ENCODE data around the gene NUSAP1. TPM values are rescaled to one million over a fixed set of nuclear protein-coding genes. Genes with fewer than 3 reads are reported as not detected.
"Not testable (repeated sequence)": the region's sequence is repeated elsewhere in the genome, so short reads cannot be mapped to it uniquely, and the experiment has no call there.

Gene NUSAP1, protein sequence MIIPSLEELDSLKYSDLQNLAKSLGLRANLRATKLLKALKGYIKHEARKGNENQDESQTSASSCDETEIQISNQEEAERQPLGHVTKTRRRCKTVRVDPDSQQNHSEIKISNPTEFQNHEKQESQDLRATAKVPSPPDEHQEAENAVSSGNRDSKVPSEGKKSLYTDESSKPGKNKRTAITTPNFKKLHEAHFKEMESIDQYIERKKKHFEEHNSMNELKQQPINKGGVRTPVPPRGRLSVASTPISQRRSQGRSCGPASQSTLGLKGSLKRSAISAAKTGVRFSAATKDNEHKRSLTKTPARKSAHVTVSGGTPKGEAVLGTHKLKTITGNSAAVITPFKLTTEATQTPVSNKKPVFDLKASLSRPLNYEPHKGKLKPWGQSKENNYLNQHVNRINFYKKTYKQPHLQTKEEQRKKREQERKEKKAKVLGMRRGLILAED
- 148 TPM for polyA plus RNA-seq (ENCODE audit: insufficient read length)
- long read RNA-seq, donor 1, transcript NUSAP1-202 (11 exons, 2,274 nt): major isoform, 9 of 53 reads
- long read RNA-seq, donor 1, transcript NUSAP1-201 (11 exons, 2,409 nt): minor isoform, 5 of 53 reads
- long read RNA-seq, donor 1, transcript NUSAP1-209 (3 exons, 529 nt): minor isoform, 6 of 53 reads
- long read RNA-seq, donor 1, partial matches to known transcripts: 28 of 53 reads
- long read RNA-seq, donor 1, other reads (novel, unspliced or antisense): 0 of 53 reads
- long read RNA-seq, donor 2, transcript NUSAP1-208 (11 exons, 1,629 nt): major isoform, 5 of 110 reads
- long read RNA-seq, donor 2, transcript NUSAP1-201 (11 exons, 2,409 nt): major isoform, 5 of 110 reads
- long read RNA-seq, donor 2, transcript NUSAP1-202 (11 exons, 2,274 nt): major isoform, 5 of 110 reads
- long read RNA-seq, donor 2, partial matches to known transcripts: 92 of 110 reads
- long read RNA-seq, donor 2, other reads (novel, unspliced or antisense): 0 of 110 reads
- long read RNA-seq, donor 3, transcript NUSAP1-208 (11 exons, 1,629 nt): major isoform, 5 of 23 reads
- long read RNA-seq, donor 3, partial matches to known transcripts: 11 of 23 reads
- long read RNA-seq, donor 3, other reads (novel, unspliced or antisense): 0 of 23 reads
- long read RNA-seq, donor 4, partial matches to known transcripts: 0 of 3 reads
- long read RNA-seq, donor 4, other reads (novel, unspliced or antisense): 0 of 3 reads
- long read RNA-seq, donor 5, transcript NUSAP1-208 (11 exons, 1,629 nt): major isoform, 10 of 60 reads
- long read RNA-seq, donor 5, transcript NUSAP1-202 (11 exons, 2,274 nt): minor isoform, 9 of 60 reads
- long read RNA-seq, donor 5, partial matches to known transcripts: 19 of 60 reads
- long read RNA-seq, donor 5, other reads (novel, unspliced or antisense): 19 of 60 reads
- long read RNA-seq, donor 6, partial matches to known transcripts: 32 of 48 reads
- long read RNA-seq, donor 6, other reads (novel, unspliced or antisense): 0 of 48 reads
- long read RNA-seq, donor 7, transcript NUSAP1-208 (11 exons, 1,629 nt): major isoform, 10 of 54 reads
- long read RNA-seq, donor 7, transcript NUSAP1-202 (11 exons, 2,274 nt): minor isoform, 7 of 54 reads
- long read RNA-seq, donor 7, transcript NUSAP1-209 (3 exons, 529 nt): minor isoform, 8 of 54 reads
- long read RNA-seq, donor 7, partial matches to known transcripts: 21 of 54 reads
- long read RNA-seq, donor 7, other reads (novel, unspliced or antisense): 0 of 54 reads
- long read RNA-seq, donor 8, partial matches to known transcripts: 0 of 5 reads
- long read RNA-seq, donor 8, other reads (novel, unspliced or antisense): 0 of 5 reads

DNA sequence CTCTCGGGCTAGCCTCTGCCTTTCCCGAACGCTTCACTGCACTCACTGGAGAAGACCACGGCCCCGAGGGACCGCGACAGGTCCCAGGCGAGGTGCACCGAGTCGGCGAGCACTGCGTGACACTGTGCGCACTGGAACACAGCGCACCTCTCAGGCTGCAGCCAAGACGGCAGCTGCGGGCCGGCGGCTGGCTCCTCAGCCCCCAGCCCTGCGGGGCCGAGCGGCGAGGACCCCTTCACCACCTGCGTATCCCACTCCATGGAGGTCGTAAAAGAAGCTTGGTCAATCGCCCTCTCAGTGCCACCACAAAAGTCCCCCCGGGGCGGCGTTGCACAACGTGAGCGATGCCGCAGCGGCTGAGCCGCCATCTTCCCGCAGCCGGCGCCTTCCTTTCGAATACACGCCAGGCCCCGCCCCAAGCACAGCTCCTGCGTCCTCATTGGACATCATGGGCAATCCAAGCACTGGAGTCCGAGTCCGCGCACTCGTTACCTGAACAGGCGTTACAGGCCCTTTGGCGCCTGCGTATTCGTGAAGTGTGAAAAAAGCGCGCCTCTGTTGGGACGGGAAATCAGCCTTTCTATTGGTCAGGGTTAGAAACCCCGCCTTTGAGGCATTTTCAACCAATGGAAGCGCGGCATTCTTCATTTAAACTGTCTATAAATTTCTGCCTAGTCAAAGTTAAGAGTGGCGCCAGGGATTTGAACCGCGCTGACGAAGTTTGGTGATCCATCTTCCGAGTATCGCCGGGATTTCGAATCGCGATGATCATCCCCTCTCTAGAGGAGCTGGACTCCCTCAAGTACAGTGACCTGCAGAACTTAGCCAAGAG, at the start of gene NUSAP1, which contains the start of gene OIP5:
Gene NUSAP1 (plus strand): TSS at position 688 of the 832 bp plus-strand sequence. CDS start 77 bp downstream, at position 765.
Gene OIP5 (minus strand): TSS at position 398 of the 832 bp plus-strand sequence. CDS start 30 bp downstream, at position 368.
- peak; percentile 100 for DNase-seq

DNA sequence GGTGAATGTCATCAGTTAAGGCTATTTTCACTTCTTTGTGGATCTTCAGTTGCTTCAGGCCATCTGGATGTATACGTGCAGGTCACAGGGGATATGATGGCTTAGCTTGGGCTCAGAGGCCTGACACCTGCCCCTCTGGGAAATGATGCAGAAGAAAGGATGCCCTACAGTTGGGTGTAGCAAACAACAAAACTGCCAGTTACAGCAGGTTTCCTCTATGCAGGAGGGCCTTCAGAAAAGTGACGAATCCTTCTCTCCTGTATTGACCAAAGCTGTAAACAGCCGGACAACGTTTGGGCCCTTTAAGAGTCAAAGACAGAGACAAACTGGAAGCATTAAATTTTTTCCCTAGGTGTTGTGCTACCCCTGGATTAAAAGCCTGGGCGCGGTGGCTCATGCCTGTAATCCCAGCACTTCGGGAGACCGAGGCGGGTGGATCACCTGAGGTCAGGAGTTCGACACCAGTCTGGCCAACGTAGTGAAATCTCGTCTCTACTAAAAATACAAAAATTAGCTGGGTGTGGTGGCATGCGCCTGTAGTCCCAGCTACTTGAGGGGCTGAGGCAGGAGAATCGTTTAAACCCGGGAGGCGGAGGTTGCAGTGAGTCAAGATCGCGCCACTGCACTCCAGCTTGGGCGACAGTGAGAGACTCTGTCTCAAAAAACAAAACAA, 49.6 kb upstream of the NUSAP1 start:
- DNase-seq: not testable (repeated sequence)

DNA sequence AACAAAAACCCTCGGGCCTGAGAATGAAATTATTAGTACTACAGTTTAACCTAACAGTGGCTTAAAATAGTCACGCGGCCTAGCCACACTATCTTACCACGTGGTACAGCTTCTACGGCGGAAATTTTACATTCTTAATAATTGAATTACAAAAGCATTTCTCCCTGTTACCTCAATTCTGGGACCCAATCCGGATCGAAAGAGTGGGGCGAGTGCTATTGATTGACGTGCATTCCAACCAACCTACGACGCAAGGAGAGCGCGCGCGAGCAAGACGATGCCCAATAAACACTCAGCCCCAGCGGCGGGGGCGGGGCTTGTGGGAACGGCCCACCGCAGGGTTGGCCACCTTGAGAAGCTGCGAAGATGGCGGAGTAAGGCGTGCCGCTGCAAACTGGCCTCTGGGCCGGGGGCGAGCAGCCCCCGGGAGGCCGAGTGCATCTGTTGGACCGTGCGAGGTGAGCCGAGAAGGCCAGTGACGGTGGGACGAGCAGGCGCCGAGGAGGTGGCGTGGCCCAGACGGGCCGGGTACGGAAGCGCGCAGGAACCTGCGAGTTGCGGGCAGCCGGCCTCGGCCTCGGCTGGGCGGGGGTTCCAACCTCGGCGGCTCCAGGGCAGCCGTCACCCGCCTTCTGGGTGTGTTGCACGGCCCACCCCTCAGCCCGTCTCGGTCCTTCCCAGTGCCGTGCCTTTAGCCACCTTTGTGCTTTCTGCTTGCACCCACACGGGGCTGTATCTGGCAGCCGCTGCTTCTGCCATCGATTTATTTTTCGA, 48.8 kb upstream of the NUSAP1 start:
- peak; percentile 99 for DNase-seq

DNA sequence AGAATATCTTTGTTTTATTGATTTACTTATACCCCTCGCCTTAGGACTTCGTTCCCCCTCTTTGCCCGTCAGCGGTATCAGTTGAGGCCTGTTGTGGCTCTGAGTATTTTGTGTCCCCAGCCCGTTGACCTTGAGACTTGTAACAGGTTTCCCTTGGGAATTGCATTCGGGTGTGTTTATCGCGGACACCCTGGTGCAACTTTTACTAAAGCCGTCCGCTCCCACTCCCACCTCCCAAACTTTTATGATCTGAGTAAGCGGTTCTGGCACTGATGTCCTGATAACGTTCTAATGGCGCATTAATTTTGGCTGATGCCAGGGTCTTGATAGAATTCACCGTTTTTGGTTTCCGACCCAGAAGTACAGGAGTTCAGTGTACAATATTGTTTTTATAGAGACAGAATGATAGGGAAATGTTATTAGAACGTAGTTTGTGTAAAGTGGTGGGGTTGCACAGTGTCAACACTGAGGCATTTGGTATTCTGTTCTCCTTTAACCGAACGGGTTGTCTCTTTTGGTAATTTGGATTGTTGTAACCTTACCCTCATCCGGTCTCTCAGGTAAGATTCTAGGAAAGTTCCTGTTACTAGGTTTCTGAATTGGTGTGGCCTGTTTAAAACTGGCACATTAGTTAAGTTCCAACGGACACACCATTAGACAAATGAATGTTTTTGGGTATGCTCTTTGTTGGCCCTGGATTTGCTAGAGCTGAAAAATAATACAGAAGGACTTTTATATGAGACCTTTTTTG, 48.1 kb upstream of the NUSAP1 start:
- peak; percentile 36 for DNase-seq

DNA sequence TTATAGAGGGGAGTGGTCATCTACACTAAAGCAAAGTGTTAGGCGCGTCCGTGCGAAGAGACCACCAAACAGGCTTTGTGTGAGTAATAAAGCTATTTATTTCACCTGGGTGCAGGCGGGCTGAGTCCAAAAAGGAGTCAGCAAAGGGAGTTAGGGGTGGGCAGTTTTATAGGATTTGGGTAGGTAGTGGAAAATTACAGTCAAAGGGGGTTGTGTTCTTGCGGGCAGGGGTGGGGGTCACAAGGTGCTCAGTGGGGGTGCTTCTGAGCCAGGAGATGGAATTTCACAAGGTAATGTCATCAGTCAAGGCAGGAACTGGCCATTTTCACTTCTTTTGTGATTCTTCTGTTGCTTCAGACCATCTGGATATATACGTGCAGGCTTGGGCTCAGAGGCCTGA, 47.4 kb upstream of the NUSAP1 start:
- DNase-seq: no peak

DNA sequence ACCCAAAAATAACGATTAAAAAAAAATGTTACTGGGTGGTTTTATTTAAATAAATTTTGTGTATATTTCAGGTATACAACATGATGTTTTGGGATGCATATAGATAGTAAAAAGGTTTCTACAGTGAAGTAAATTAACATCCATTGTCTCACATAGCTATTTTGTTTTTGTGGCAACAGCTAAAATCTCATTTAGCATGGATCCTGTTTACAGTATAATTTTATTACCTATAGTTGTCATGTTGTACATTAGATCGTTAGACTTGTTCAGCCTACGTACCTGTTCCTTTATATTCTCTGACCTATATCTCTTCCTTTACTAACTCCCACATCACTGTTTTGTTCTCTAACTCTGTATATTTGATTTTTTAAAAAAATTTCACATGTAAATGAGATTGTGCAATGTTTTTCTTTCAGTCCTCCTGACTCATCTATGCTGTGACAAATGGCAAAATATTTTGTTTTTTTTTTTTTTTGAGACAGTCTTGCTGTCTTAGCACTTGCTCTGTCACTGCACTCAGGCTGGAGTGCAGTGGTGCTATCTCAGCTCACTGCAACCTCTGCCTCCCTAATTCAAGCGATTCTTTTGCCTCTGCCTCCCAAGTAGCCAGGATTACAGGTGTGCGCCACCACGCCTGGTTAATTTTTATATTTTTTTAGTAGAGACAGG, 45.9 kb upstream of the NUSAP1 start:
- no peak for DNase-seq

DNA sequence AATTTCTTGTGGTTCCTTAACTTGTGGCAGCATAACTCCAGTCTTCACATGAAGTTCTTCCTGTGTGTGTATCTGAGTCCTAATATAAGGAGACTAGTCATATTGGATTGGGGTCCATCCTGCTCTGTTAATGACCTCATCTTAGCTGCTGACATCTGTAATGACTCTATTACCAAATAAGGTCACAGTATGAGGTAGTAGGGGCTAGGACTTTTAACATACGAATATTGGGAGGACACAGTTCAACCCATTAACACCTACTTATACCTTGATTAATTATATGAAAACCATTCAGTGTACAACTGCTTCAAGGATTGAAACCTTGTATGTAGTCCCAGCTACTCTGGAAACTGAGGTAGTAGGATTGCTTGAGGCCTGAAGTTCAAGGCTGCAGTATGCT, 44.2 kb upstream of the NUSAP1 start:
- DNase-seq: no peak

DNA sequence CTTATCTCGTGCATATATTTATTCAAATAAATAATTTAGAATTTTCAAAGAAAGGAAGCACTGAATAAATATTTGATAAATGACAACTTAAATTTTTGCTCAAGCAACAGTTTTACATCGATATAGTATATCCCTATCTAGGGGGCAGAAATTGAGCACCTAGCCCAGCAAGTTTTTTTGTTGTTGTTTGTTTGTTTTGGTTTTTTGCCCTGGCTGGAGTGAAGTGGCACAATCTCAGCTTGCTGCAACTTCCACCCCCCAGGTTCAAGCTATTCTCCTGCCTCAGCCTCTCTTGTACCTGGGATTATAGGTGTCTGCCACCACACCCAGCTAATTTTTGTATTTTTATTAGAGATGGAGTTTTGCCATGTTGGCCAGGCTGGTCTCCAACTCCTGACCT, 42.7 kb upstream of the NUSAP1 start:
- no peak for DNase-seq

DNA sequence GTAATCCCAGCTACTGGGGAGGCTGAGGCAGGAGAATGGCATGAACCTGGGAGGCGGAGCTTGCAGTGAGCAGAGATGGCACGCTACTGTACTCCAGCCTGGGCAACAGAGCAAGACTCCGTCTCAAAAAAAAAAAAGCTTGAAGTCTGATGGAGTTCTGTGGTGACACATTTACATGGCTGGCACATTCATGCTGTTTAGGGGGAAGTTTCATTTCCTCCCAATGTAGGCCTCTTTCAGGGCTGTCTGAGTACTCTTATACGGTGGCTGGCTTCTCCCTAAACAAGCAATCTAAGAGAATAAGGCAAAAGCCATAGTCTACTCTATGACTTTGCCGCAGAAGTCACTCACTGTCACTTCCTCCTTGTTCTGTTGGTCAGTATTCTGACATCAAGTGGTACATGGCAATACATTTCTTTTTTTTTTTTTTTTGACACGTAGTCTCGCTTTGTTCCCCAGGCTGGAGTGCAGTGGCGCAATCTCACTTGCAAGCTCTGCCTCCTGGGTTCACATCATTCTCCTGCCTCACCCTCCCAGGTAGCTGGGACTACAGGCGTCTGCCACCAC, 41.5 kb upstream of the NUSAP1 start:
- DNase-seq: no peak

DNA sequence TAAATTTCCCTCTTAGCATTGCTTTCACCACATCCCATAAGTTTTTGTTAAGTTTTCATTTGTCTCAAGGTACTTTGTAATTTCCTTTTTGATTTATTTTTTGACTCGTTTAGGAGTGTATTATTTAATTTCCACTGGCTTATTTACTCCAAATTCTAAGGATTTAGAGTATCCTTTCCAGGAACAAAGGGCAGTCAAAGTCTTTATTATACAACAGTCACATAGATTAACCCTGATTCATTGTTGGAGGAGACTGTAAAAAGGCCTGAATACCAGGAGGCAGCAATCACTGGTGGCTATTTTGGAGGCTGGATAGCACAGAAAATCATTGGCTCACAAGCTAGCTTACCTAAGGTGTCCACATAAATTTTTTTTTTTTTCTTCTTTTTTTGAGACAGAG, 40.2 kb upstream of the NUSAP1 start:
- no peak for DNase-seq

DNA sequence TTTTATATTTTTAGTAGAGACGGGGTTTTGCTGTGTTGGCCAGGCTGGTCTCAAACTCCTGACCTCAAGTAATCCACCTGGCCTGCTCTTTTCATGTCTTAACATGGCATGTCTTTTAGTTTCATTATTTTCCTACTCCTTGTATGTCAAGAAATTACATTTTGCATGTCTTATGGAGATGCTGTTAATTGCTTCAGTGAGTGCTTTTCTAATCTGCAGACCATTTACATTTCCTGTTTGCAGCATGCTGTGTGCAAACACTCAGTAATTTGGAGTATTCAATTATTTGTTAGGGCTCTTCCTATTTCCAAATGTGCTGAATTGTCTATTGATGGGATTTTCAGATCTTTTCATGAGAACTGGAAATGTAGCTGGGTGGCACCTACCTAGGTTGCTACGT, 31.5 kb upstream of the NUSAP1 start:
- not testable (repeated sequence) for DNase-seq

DNA sequence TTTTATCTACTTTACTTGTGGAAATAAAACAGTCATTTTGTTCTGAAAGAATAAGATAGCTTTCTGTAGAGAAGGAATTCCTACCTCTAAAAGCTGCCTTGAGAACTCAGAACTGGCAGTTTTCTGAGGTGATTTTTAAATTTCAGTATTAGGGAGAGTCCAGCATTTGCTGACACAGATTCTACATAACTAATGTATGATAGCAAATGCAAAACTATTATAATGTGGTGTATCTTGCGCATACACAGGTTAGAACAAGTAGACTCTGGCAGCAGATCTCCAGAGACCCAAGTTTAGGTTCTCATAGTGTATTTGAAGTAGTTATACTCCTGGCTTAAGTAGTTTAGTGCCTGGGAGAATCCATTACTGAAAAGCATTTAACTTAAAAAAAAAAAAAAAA, 31.1 kb upstream of the NUSAP1 start:
- no peak for DNase-seq

DNA sequence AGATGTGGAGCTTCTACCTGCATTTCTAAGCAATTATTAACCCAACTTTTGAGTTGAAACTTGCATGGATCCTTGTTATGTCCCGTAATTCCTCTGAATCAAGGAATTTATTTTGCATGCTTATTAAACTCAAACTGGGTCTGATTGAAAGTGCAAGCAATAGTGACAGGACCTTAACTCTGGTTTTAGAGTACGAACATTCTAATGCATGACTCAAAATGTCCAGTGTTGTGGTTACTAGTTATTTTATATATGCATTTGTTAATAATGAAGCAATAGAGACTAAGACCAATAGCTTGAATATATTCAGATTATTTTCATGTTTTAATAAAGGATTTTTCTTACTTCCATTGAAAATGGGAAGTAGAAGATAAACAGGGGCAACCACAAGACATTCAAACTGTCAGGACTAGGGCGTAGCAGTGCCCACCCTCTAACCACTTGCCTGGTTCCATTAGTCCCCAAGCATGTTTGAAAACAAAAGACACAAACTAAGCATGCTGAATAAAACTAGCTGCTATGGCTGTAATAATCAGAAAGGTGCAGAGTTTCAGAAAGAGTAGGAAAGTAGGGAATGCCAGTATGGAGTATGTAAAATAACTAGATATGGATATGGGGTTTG, 28.4 kb upstream of the NUSAP1 start:
- no peak for DNase-seq

DNA sequence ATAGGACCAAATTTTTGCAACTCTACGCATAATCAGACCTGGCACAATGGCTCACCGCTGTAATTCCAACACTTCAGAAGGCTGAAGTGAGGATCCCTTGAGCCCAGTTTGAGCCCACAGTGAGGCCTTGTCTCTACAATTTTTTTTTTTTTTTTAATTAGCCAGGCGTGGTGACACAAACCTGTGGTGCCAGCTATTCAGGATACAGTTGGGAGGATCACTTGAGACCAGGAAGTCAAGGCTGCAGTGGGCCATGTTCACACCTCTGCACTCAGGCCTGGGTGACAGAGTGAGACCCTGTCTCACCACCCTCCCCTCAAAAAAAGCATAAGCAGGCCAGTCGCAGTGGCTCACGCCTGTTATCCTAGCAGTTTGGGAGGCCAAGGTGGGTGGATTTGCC, 25.0 kb upstream of the NUSAP1 start:
- DNase-seq: no peak

DNA sequence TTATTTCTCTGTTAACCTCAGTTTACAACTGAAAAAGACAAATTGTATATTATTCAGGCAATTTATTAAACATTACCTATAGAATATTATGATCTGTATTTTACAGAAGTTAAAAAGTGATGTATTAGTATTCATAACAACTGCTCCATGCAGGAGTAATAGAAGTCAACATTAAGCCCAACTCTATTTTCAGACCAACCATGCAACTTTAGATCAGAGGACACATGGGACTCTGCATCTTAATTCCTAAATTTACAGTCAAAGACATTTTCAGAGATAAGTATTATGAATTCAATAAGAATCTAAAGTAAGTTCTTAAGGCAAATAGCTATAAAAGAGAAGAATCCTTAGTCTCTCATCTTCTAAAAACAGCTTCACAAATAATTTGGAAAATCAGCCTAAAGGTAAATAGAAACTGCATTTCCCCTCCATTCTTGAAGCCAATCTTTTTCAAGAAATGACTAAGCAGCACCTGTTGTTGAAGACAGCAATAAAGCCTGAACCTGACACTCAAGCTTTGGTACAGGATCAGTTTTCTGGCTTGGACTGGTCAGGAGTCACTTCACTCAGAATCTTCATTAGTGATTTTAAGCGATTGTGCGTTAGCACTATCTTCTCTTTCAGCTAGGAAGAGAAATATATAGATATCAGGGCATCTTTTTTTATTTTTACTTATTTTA, 23.3 kb upstream of the NUSAP1 start:
- DNase-seq: no peak

DNA sequence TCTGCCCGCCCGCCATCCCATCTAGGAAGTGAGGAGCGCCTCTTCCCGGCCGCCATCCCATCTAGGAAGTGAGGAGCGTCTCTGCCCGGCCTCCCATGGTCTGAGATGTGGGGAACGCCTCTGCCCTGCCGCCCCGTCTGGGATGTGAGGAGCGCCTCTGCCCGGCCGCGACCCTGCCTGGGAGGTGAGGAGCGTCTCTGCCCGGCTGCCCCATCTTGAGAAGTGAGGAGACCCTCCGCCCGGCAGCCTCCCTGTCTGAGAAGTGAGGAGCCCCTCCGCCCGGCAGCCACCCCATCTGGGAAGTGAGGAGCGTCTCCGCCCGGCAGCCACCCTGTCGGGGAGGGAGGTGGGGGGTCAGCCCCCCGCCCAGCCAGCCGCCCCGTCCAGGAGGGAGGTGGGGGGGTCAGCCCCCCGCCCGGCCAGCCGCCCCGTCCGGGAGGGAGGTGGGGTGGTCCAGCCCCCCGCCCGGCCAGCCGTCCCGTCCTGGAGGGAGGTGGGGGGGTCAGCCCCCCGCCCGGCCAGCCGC, 11.8 kb upstream of the NUSAP1 start:
- not testable (repeated sequence) for DNase-seq

Measured in left kidney (tissue), 8 donors.